K562 (cell line): ENCODE results near the gene APOBEC3A. TPM values are rescaled to one million over a fixed set of nuclear protein-coding genes. Genes with fewer than 3 reads are reported as not detected.

Experiments used
- ATAC-seq: fragments of 200-7000 bp; cut with Tn5 transposase; 3 replicates; pipeline ENCODE4 v1.9.1; 2020; ENCODE audit warnings: moderate library complexity
- BruUV-seq: library from RNA; stranded (reverse); fragments of 400-500 nt; replicated peaks from 2 replicates; lab custom pipeline; 2021; lab: Mats Ljungman, UMichigan
- CTCF ChIA-PET: fragments of 300-600 bp; formaldehyde crosslinking; extraction: SDS; loops from one replicate; lab custom pipeline; 2021; ENCODE audit warnings: low intra/inter-chr PET ratio; lab: Yijun Ruan, JAX
- POLR2A ChIA-PET: fragments of 300-600, 350-650 bp; sonication (Branson Sonifier 250); formaldehyde crosslinking; extraction: SDS; loops from one replicate; lab custom pipeline; 2021; ENCODE audit warnings: antibody characterized with exemption, inconsistent platforms; lab: Yijun Ruan, JAX
- DNase-seq, 4 experiments: peaks; one replicate each; pipeline versions ENCODE4 v3.0.0 to v3.0.0-alpha.2; 2011 to 2018; ENCODE audit warnings: low spot score in 3 of 4, mixed read lengths in 3 of 4; ENCODE audit errors: extremely low read depth in 1 of 4
- FAIRE-seq: peaks from 2 replicates; lab custom pipeline; 2011; peaks lifted over from hg19 to GRCh38; lab: Jason Lieb, UNC
- H2AFZ ChIP-seq: 2 replicates; pipeline ENCODE4 v1.6.0; 2011; ENCODE audit warnings: low read depth, low read length, control low read depth, inconsistent platforms
- H3K27ac ChIP-seq: fragments of 200-600 bp; 3 replicates; pipeline ENCODE4 v1.8.0; 2011; ENCODE audit warnings: low read depth, mild to moderate bottlenecking, control low read depth, inconsistent platforms, low read length, moderate library complexity, mixed read lengths; ENCODE audit errors: extremely low read depth
- H3K27me3 ChIP-seq, 2 experiments: fragments of 300-600 bp in 1 of 2; 2 replicates in 1 of 2; 3 replicates in 1 of 2; pipeline versions ENCODE4 v1.6.0 to v1.8.0; 2011; ENCODE audit warnings: inconsistent platforms in 2 of 2, low read length in 2 of 2, mild to moderate bottlenecking in 1 of 2, mixed read lengths in 1 of 2, moderate library complexity in 1 of 2; ENCODE audit not compliant: control insufficient read depth in 2 of 2, insufficient read depth in 2 of 2
- H3K36me3 ChIP-seq: fragments of 300-600 bp; 3 replicates; pipeline ENCODE4 v1.8.0; 2011; ENCODE audit warnings: mild to moderate bottlenecking, low read length, inconsistent platforms; ENCODE audit not compliant: control insufficient read depth, insufficient read depth
- H3K4me1 ChIP-seq, 2 experiments: fragments of 200-600 bp in 1 of 2; replicated peaks in 1 of 2; 2 replicates in 1 of 2; 3 replicates in 1 of 2; pipeline versions ENCODE4 v1.5.1 to v1.8.0; 2011; ENCODE audit warnings: inconsistent platforms in 2 of 2, low read length in 2 of 2, mild to moderate bottlenecking in 1 of 2, mixed read lengths in 1 of 2, moderate library complexity in 1 of 2; ENCODE audit not compliant: control insufficient read depth in 2 of 2, insufficient read depth in 2 of 2
- H3K4me2 ChIP-seq: 2 replicates; pipeline ENCODE4 v1.6.1; 2011; ENCODE audit warnings: low read length, control low read depth, inconsistent platforms, mixed read lengths; ENCODE audit not compliant: insufficient read depth
- H3K4me3 ChIP-seq: fragments of 200-600 bp; sonication (generic), shearing (Covaris generic); 2 replicates; pipeline ENCODE4 v1.5.1; 2016; ENCODE audit warnings: control low read depth, inconsistent platforms
- H3K79me2 ChIP-seq: fragments of 200-600 bp; 3 replicates; pipeline ENCODE4 v1.8.0; 2011; ENCODE audit warnings: low read length, inconsistent platforms; ENCODE audit not compliant: control insufficient read depth, insufficient read depth
- H3K9ac ChIP-seq, 2 experiments: 2 replicates each; pipeline versions ENCODE4 v1.6.0 to v1.6.1; 2011; ENCODE audit warnings: low read depth in 2 of 2, low read length in 2 of 2, control low read depth in 1 of 2, inconsistent platforms in 1 of 2, mild to moderate bottlenecking in 1 of 2, mixed read lengths in 1 of 2; ENCODE audit not compliant: insufficient read depth in 1 of 2
- H3K9me1 ChIP-seq: one replicate; pipeline ENCODE4 v1.6.0; 2011; ENCODE audit warnings: inconsistent platforms, mild to moderate bottlenecking, low read length, moderate library complexity; ENCODE audit not compliant: control insufficient read depth, insufficient read depth
- H3K9me3 ChIP-seq: replicated peaks from 2 replicates; pipeline ENCODE4 v1.5.1; 2011; ENCODE audit warnings: low read depth, low read length, inconsistent platforms; ENCODE audit not compliant: control insufficient read depth, insufficient read depth
- H4K20me1 ChIP-seq: replicated peaks from 2 replicates; pipeline ENCODE4 v1.6.1; 2011; ENCODE audit warnings: low read length, inconsistent platforms, mixed read lengths; ENCODE audit not compliant: control insufficient read depth, insufficient read depth
- BHLHE40 ChIP-seq: IDR thresholded peaks from 2 replicates; pipeline ENCODE4 v1.6.1; 2011; ENCODE audit warnings: low read length, improper control_type of control experiment
- ERF ChIP-seq: fragments of 450-650 bp; formaldehyde crosslinking; IDR thresholded peaks from 2 replicates; pipeline ENCODE4 v1.4.0; 2020; ENCODE audit warnings: mild to moderate bottlenecking, mixed read lengths
- EWSR1 ChIP-seq: fragments of 450-650 bp; IDR thresholded peaks from 2 replicates; pipeline ENCODE4 v1.6.1; 2018; ENCODE audit warnings: borderline replicate concordance, mild to moderate bottlenecking, low read depth, moderate library complexity; ENCODE audit not compliant: partially characterized antibody
- FOXJ2 ChIP-seq: fragments of 200-800 bp; sonication (Bioruptor generic); IDR thresholded peaks from 2 replicates; pipeline ENCODE4 v1.6.1; 2016; ENCODE audit warnings: missing genetic modification characterization, missing compliant biosample characterization
- HMG20B ChIP-seq: fragments of 250-450 bp; sonication (Bioruptor Pico); IDR thresholded peaks from 2 replicates; pipeline ENCODE4 v1.5.0; 2021; ENCODE audit warnings: mild to moderate bottlenecking
- HMGN3 ChIP-seq: IDR thresholded peaks from 2 replicates; pipeline ENCODE4 v1.6.1; 2011; ENCODE audit warnings: borderline replicate concordance, low read depth, mild to moderate bottlenecking, mixed read lengths, low read length; ENCODE audit not compliant: insufficient read length; ENCODE audit errors: extremely low read depth
- HOXB6 ChIP-seq: fragments of 250-450 bp; sonication (Bioruptor Pico); IDR thresholded peaks from 2 replicates; pipeline ENCODE4 v1.5.1; 2022; ENCODE audit warnings: mild to moderate bottlenecking, borderline replicate concordance
- KDM4B ChIP-seq, 2 experiments: fragments of 450-650 bp in 1 of 2; sonication (generic) in 1 of 2; IDR thresholded peaks; 2 replicates each; pipeline ENCODE4 v1.6.1; 2016 to 2017; ENCODE audit warnings: borderline replicate concordance in 2 of 2, antibody characterized with exemption in 1 of 2, low read depth in 1 of 2, mild to moderate bottlenecking in 1 of 2
- NUFIP1 ChIP-seq: fragments of 450-650 bp; IDR thresholded peaks from 2 replicates; pipeline ENCODE4 v1.6.1; 2018; ENCODE audit not compliant: partially characterized antibody
- POLR2A ChIP-seq: fragments of 450-650 bp; conservative IDR thresholded peaks from 2 replicates; pipeline ENCODE4 v1.6.1; 2016
- POLR3G ChIP-seq: IDR thresholded peaks from 2 replicates; pipeline ENCODE4 v1.6.1; 2011; ENCODE audit not compliant: insufficient read length, insufficient replicate concordance; ENCODE audit errors: extremely low read depth
- PTRF ChIP-seq: fragments of 450-650 bp; IDR thresholded peaks from 2 replicates; pipeline ENCODE4 v1.6.1; 2016; ENCODE audit warnings: mild to moderate bottlenecking, missing genetic modification characterization, missing compliant biosample characterization
- PURB ChIP-seq: sonication (generic); formaldehyde crosslinking; IDR thresholded peaks from 2 replicates; pipeline ENCODE4 v1.9.0; 2021; ENCODE audit warnings: low read depth, mild to moderate bottlenecking, missing genetic modification reagents
- SMARCB1 ChIP-seq: IDR thresholded peaks from 2 replicates; pipeline ENCODE4 v1.6.1; 2011; ENCODE audit warnings: improper control_type of control experiment, low read depth; ENCODE audit not compliant: insufficient read length
- SPI1 ChIP-seq: IDR thresholded peaks from 2 replicates; pipeline ENCODE4 v1.6.1; 2011; ENCODE audit warnings: low read depth, low read length, control low read depth, borderline replicate concordance
- ZNF695 ChIP-seq: fragments of 450-650 bp; formaldehyde crosslinking; IDR thresholded peaks from 2 replicates; pipeline ENCODE4 v1.4.0; 2020; ENCODE audit warnings: mild to moderate bottlenecking, moderate library complexity
- ZNF707 ChIP-seq: fragments of 250-450 bp; sonication (Bioruptor Pico); conservative IDR thresholded peaks from 2 replicates; pipeline ENCODE4 v1.8.0; 2022; ENCODE audit warnings: inconsistent platforms, mild to moderate bottlenecking, moderate library complexity
- WGBS: fragments of 100-300 bp; shearing (Covaris generic); methylation state at CpG from one replicate; pipeline ENCODE4 v1.1.6; 2016; ENCODE audit warnings: low coverage, mixed read lengths; ENCODE audit not compliant: insufficient coverage; ENCODE audit errors: missing lambda C conversion rate; 5-methylcytosine and 5-hydroxymethylcytosine counted together
- in situ Hi-C: fragments of 300-500 bp; cut with MboI; formaldehyde crosslinking; loops from 4 replicates; pipeline ENCODE4 v1.15.0; 2018; ENCODE audit warnings: inconsistent platforms, mixed read lengths
- intact Hi-C: fragments of 100-400 bp; cut with micrococcal nuclease; formaldehyde crosslinking; loops from 2 replicates; pipeline ENCODE4 v1.14.2; 2022
- polyA plus RNA-seq, 8 experiments: library from polyadenylated mRNA; depleted of rRNA in 4 of 8; stranded (reverse) in 5 of 8; unstranded in 3 of 8; fragments of >200 nt; fragmentation: Nextera tagmentation in 2 of 8; fragmentation: Illumina TruSeq in 1 of 8; extraction: Ambion mirVana in 2 of 8; extraction: Trizol in 1 of 8; gene quantifications; 2 replicates each; pipeline versions ENCODE4 v1.2.1 to v1.2.3, GENCODE V29; 2011 to 2014; ENCODE audit warnings: inconsistent platforms in 1 of 8, missing spikeins in 1 of 8
- total RNA-seq, 7 experiments: library from RNA; depleted of rRNA in 6 of 7; stranded (reverse); fragments of >200 nt in 6 of 7; fragmentation: Illumina TruSeq in 2 of 7; extraction: Trizol in 2 of 7; gene quantifications; 2 replicates each; pipeline versions ENCODE4 v1.2.1 to v1.2.3, GENCODE V29; 2011 to 2021; ENCODE audit warnings: low replicate concordance in 1 of 7

Gene APOBEC3A
- total and polyA plus RNA-seq, 9 of the 15 experiments (the other 6 are each of a cell fraction or from before 2014, with no cell fraction given) = 0.04 TPM; not detected in 8

- CTCF ChIA-PET = no interaction called here
- Histone ChIP-seq H3K27ac (no peak overlapping the region), H3K4me2 (no peak overlapping the region), H3K9me3 (no peaks in the 10 kb centered on the region), H3K9me1 (no peaks in the 10 kb centered on the region), H3K9ac (no peak overlapping the region), H4K20me1 (no peaks in the 10 kb centered on the region), H3K4me3 (no peak overlapping the region), H2AFZ (no peak overlapping the region), H3K79me2 (no peaks in the 10 kb centered on the region), H3K4me1 (peaks cover 0 to 5% of the 10 kb centered on the region in 2 experiments; a peak in 2 of 5 replicates), H3K36me3 (no peaks in the 10 kb centered on the region), H3K27me3 (peaks cover 0 to 9% of the 10 kb centered on the region in 2 experiments; a peak in 1 of 5 replicates)
- POLR2A ChIA-PET = no interaction called here
- intact Hi-C loops (no loop called here), in situ Hi-C loops (no loop called here)
- peak; percentile 85 for TF ChIP-seq SPI1
- no peak for TF ChIP-seq ERF (CRISPR knock-in tag)
- no peak for TF ChIP-seq PTRF (tag)
- 9% methylated on average over 5 of the region's 6 CpGs for WGBS
- no TSS peak for BruUV-seq
- FAIRE-seq (no peak), DNase-seq (no peak), ATAC-seq (no peak)
Measured at GRCh38 chr22:38996105-38996504, 38.7 kb downstream of the APOBEC3A start.

GRCh38 chr22:38997518-38997917 lies 40.1 kb downstream of the APOBEC3A start:
- ChIA-PET CTCF (no interaction called here), POLR2A (no interaction called here)
- in situ Hi-C loops (no loop called here), intact Hi-C loops (no loop called here)
- WGBS = 7% methylated on average over 2 of the region's 3 CpGs
- Histone ChIP-seq H3K27me3 (peaks cover 0 to 9% of the 10 kb centered on the region in 2 experiments; a peak in 1 of 5 replicates), H3K9ac (no peak overlapping the region), H3K4me2 (no peak overlapping the region), H3K4me1 (peaks cover 0 to 5% of the 10 kb centered on the region in 2 experiments; a peak in 2 of 5 replicates), H3K9me3 (no peaks in the 10 kb centered on the region), H2AFZ (no peak overlapping the region), H3K27ac (no peak overlapping the region), H3K4me3 (no peak overlapping the region), H3K36me3 (no peaks in the 10 kb centered on the region), H3K79me2 (no peaks in the 10 kb centered on the region), H3K9me1 (no peaks in the 10 kb centered on the region), H4K20me1 (no peaks in the 10 kb centered on the region)
- no TSS peak for BruUV-seq
- FAIRE-seq (no peak), ATAC-seq (no peak), DNase-seq (no peak)
- TF ChIP-seq POLR3G (no peak), HMGN3 (no peak), ZNF695 (CRISPR knock-in tag) (no peak), PURB (CRISPR knock-in tag) (no peak), POLR2A (no peak), FOXJ2 (tag) (no peak), KDM4B (IDR thresholded peaks at IDR 0.05; ENCODE audit: borderline replicate concordance in 2 of 2, low read depth in 1 of 2) (no peak), BHLHE40 (no peak), NUFIP1 (no peak), EWSR1 (no peak), HMG20B (CRISPR knock-in tag) (no peak), SMARCB1 (no peak), ZNF707 (CRISPR knock-in tag) (no peak), HOXB6 (no peak)
